GM11168 (cell line): Measurements from ENCODE around the gene MTFR1L.

Experiments used
- in situ Hi-C: fragments of 300-500 bp; cut with MboI; formaldehyde crosslinking; loops from one replicate; pipeline ENCODE4 v1.12.0; 2022; ENCODE audit warnings: low sequenced_read_pairs; ENCODE audit not compliant: unreplicated experiment

MTFR1L gene

DNA sequence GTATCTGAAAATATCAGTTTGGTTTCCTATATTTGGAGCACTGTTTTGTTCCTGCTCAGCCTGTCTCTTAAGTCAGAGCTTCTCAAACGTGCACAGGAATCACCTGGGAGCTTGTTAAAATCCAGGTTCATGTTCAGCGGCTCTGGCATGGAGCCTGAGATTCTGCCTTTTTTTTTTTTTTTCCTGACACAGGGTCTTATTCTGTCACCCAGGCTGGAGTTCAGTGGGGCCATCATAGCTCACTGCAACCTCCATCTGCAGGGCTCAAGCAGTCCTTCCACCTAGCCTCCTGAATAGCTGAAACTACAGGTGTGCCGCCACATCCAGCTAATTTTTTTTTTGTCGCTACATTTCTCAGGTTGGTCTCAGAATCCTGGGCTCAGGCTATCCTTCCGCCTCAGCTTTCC is 32.0 kb upstream of the MTFR1L start:
- in situ Hi-C loops = no loop called here

DNA sequence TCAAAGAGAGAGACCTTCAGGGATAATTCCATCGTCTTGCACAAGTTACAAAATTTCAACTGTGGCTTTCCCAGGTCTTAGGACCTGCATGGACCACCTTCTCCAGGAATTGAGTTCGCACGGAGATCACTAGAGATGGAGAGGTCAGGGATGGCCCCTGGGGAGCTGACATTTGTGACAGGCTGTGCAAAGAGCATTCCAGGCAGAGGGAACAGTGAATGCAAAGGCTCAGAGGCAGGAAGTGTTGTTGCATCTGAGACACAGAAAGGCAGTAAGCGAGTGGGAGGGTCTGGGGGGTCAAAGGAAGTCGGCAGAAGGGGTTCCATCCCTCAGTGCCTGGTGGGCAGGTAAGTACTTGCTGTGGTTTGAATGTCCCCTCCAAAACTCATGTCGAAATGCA is 29.3 kb upstream of the MTFR1L start:
- in situ Hi-C loops = no loop called here

DNA sequence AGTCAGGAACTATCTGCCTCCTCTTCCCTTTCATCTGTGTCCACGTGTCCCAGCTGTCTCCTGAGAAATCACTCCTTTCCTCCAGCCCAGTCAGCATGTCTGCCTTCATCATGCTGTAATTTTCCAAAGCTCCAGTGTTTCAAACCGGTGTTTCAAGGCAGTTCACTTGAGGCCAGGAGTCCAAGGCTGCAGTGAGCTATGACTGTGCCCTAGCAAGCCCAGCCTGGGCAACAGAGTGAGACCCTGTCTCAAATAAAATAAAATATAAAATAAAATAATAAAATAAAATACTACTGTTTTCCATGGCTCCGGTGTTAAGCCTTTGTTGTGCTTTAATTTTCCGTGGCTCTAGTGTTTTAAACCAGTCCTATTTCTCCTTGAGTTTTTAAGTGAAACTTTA is 27.6 kb upstream of the MTFR1L start:
- in situ Hi-C loops = no loop called here

DNA sequence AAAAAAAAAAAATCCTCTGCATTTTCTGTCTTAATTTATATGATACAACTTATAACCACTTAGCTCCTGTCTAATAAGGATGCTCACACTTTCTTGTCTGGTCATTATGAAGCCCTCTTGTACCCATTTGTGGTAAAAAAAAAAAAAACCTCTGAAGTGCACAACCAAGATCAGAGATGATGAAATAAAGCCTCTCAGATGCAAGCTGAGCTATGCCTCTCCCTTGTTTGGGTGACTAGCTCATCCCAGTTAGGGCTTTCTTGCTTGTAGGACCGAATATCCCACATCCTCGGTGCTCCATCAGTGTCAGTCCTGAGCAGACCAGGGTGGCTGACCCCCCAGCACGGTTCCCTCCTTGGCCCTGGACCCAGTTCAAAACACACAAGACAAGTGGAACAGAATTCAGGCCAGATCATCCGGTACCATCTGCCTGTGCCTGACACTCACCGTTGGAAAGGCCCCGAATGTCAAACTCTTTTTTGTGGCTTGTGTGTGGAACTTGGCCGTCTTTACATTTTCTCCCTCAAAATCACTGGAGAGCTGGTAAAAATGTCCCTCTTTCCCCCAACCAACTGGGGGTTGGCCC is 26.1 kb upstream of the MTFR1L start:
- in situ Hi-C loops = no loop called here

DNA sequence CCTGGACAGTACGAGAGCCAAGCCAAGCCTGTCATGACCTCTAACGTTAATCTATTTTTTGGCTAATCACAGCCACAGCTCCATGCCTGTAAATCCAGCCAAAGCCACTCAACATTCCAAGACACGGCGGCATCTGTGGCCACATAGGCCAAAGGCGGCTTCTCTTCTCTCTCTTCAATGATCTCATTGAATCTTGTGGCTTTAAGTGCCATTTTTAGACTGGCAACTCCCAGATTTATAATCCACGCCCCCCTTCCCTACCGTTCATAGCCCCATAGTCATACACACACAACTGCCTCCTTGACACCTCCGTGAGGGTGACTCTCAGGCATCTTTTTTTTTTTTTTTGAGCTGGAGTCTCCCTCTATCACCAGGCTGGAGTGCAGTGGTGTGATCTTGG is 25.4 kb upstream of the MTFR1L start:
- in situ Hi-C loops = no loop called here

DNA sequence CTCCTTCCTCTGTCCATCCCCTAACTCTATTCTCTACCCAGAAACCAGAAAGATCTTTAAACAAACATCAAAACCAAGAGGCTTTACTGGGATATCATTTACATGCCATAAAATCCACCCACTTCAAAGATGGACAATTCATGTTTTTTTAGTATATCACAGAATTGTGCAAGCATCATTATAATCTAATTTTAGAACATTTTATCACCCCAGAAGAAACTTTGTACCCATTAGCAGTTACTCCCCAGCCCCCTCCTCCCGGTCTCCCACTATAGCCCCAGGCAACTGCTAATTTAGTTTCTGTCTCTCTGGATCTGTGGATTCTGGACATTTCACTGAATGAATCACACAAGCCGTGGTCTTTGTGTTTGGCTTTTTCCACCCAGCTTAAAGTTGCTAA is 24.5 kb upstream of the MTFR1L start:
- in situ Hi-C loops = no loop called here

DNA sequence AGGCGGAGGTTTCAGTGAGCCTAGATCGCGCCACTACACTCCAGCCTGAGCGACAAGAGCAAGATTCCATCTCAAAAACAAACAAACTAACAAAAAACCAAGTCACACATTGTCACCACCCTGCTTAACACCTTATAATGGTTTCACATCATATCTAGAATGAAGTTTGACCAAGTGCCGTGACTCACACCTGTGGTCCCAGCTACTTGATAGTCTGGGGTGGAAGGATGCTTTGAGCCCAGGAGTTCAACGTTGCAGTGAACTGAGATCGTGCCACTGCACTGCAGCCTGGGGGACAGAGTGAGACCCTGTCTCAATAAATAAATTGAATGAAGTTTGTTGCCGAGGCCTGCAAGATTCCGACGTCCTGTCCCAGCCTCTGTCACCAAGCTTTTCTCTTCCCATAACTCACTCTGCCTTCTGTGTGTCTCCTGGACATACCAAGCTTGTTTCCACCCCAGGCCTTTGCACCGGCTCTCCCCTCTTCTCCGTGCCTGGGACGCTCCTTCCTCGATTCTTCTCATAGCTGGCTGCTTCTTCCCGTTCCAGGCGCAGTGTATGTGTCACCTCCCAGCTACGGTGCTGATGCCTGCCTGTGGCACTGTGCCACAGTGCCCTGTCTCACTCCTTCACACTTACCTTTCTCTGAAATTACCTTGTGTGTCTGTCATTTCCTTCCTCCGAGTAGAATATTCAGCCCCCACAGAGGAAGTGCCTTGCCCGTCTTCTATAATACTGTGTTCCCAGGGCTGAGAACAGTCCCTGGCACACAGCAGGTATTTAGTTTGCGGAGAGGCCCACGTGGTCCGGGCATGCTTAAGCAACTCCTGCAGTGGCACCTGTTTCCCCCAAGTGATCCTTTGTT is 23.6 kb upstream of the MTFR1L start:
- in situ Hi-C loops = no loop called here

DNA sequence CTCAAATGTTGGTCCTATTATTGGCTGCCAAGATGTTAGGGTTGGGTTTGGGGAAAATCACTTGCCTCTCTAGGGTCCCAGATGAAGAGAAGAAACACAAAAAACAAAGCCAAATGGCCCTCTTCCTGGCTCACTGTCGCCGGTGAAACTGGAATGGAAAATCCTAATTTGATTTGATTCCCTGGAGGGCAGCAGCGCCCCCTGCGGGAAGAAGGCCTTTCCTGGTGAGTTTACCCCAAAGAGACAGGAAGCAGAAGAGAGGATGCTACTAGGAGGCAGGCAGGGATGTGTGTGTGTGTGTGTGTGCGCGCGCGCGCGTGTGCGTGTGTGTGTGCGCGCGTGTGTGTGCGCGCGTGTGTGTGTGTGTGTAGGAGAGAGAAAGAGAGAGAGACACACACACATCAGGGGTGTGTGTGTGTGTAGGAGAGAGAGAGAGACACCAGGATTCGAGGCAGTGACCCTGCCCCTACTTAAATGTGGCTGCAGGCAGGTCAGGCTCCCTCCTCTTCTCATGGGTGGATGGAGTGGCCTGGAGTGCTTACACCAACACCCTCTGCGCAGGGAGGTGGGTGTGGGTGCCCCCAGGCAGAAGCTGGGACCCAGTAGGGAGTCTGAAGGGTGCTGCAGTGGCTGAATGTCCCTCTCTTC is 22.8 kb upstream of the MTFR1L start:
- in situ Hi-C loops = no loop called here

DNA sequence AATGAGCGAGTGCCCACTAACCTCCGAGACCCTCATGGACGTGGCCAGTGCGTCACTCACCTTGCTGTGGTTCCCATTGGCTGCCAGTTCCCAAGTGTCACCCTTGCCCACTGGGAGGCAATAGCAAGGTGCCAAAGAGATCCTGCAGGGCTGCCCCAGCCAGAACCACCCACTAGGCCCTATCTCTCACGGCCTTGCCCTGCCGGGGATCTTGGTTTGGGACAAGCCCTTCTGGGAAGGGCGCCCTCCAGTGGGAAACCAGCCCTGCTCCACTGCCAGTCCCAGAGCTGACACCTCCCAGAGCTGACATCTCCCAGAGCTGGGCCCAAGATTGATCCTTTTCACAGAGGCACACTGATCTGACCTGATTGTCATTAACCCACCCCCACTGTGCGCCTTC is 21.8 kb upstream of the MTFR1L start:
- in situ Hi-C loops = no loop called here

DNA sequence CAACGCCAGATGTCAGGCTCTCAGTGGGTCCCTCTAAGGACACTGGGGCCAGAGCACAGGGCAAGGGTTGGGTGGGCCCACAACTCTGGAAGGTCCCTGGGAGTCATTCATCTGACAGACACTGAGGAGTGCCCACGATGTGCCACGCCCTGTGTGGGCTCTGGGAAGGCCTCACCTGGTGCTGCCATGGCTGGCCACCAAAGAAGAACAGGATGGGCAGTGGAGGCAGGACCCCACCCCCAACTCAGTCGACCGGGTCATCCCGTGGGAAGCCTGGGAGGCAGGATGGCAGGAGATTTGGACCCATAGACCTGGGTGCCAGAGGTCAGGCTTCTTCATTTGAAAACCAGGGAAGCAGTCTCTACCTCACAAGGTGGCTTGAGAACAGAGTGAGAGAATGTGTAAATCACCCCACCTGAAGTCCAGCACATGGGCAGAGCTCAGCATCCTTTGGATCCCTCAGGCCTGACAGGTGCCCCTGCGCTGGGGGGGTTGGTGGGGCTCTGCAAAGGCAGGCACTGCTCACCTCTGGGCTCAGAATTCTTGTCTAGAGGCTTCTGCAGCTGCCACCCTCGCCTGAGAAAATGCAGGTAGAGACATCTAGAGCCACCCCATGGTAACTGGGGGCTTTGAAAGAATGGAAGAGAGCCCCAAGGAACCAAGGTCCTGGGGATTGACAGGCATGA is 20.9 kb upstream of the MTFR1L start:
- in situ Hi-C loops = no loop called here

DNA sequence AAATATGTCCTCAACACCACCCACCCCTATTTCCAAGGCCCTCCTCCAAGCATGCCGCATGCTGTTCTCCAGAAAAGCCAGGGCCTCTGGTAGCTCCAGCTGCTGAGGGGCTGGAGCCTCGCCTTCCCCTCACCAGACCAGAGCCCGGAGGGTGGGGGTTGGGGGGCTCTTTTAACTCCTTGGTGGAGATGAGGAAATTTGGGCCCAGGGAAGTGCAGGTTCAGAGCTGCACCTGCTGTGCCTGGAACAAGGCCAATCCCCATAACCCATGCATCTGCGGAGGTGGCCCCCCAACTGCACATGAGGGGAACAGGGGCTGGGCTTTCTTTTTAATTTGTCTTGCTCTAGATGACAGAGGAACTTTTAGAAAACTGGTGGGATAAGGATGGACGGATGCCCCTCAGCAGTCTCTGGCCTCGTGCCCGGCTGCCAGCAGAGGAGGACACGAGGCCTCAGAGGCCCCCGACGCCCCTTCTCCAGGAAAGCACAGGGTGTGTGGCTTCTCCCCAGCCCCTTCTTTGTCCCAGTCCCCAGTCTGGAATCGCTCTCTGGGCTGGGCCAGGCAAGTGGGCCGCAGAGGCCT is 20.3 kb upstream of the MTFR1L start:
- in situ Hi-C loops = no loop called here

DNA sequence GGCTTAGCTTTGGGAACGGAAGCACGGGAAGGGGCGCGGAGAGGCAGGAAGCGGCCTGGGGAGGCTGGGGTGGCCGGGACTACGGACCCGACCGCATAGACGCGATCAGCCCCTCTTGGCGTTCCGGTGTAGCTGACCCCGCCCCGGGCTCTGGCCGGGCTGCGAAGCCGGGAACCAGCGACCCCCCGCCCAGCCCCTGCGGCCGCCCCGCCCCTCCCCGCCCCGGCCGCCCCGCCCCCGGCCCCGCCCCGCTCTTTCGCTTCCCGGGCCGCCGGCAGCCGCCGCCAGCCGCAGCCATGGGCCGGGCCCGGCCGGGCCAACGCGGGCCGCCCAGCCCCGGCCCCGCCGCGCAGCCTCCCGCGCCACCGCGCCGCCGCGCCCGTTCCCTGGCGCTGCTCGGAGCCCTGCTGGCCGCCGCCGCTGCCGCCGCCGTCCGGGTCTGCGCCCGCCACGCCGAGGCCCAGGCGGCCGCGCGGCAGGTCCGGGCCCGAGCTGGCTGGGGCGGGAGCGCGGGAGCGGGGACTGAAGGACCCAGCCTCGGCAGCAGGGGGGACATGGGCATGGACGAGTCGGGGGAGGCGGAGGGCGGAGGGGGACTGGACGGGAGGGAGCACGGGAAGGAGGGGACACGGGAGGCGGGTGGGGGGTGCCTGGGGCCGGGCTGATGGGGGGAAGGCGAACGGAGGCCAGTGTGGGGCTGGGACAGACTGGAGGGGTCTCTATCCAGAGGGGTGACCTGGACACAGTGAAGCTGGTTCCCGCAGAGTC is 19.6 kb upstream of the MTFR1L start, which contains the start of gene SELENON:
Gene SELENON (plus strand): TSS at position 259 of the 768 bp plus-strand sequence. CDS start 38 bp downstream, at position 297.
- in situ Hi-C loops = loop anchor here (10.0 to 25.0 kb wide), 3 partner anchors 185 to 563 kb away; partner anchors contain the start of genes MAN1C1, RHCE, RSRP1 and SYF2

DNA sequence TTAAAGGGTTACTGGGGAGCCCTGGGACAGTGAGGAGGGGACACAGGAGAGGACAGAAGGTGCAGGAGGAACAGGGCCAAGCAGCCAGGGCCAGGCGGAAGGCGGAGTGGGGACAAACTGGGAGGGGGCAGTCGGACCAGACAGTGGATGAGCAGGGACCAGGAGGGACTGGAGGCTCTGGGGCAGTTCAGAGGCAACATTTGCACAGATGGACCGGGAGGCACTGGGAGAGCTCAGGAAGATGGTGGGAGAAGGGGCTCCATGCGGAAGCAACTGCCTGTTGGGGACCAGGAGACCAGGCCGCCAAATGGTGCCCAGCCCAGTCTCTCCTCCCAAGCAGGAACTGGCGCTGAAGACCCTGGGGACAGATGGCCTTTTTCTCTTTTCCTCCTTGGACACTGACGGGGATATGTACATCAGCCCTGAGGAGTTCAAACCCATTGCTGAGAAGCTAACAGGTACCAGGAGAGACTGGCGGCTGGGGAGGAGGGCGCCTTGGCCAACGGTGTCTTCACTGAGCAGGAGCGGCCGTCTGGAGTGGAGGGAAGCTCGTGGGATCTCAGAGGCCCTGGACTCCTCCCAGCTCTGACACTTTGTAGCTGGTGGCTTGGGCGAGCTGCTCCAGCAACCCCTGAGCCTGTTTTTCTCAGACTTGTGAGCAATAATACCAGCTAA is 18.9 kb upstream of the MTFR1L start:
- in situ Hi-C loops = loop anchor here (10.0 to 25.0 kb wide), 3 partner anchors 186 to 564 kb away; partner anchors contain the start of genes MAN1C1, RHCE, RSRP1 and SYF2

DNA sequence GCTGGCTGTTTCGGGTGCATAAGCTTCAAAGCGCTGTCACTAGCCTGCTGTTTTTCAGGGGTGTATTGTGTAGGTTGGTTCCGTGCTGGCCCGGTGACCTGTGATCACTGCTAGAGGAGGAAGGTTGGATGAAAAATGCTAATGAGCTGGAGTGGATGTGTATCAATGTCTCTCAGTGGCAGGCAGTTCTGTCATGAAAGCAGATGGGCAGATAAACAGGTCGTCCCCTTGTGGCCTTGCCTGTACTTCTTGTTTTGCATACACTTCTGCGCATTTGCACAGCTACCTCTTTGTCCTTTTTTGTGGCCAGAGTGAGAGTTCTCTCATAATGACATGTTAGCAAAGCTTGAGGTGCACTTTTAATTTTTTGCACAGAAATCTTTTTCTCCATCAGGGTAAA is 16.8 kb upstream of the MTFR1L start:
- in situ Hi-C loops = loop anchor here (10.0 to 25.0 kb wide), 3 partner anchors 188 to 566 kb away; partner anchors contain the start of genes MAN1C1, RHCE, RSRP1 and SYF2

DNA sequence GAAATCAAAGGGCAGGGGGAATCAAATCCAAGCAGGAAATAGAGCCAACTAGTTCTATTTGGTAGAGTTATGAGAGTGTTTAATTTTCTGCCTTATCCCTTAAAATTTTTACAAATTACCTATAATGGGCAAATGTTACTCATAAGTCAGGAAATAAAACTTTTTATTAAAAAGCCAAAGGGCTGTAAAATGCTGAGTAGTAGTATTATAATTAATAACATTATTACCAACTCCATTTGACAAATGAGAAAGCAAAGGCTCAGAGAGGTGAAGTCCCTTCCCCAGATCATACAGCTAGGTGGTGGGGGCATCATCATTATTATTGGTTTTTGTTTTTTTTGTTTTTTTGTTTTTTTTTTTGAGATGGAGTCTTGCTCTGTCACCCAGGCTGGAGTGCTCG is 16.4 kb upstream of the MTFR1L start:
- in situ Hi-C loops = loop anchor here (10.0 to 25.0 kb wide), 3 partner anchors 189 to 566 kb away; partner anchors contain the start of genes MAN1C1, RHCE, RSRP1 and SYF2

DNA sequence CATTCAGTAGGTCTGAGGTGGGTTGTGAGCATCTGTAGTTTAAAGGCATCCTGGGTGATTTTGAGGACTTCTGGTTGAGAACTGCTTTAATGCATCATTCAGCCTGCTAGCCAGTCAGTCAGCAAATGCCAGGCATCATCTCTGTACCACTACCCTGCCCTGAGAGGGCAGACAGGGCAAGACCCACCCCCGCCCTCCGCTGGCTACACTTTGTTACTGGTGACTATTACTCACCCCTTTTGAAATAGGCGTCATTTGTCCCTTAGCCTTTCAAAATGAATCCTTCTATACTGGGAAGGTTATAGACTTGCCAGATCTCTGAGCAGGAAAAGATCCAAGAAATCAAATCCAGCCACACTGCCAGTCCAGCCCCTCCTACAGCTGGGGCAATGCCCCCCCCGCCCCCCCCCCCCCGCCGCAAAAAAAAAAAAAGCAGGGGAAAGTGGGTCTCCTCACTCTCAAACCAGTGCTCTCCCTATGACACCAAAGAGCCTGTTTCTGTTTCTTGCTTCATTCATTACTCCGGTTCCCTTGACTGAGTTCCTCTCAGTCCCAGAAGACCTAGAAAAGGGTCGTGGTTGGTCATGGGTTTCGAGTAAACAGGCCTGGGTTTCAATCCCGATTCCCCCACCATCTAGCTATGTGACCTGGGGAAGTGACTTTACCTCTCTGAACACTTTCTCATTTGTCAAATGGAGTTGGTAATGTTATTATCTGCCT is 15.3 kb upstream of the MTFR1L start:
- in situ Hi-C loops = loop anchor here (10.0 to 25.0 kb wide), 3 partner anchors 190 to 567 kb away; partner anchors contain the start of genes MAN1C1, RHCE, RSRP1 and SYF2

DNA sequence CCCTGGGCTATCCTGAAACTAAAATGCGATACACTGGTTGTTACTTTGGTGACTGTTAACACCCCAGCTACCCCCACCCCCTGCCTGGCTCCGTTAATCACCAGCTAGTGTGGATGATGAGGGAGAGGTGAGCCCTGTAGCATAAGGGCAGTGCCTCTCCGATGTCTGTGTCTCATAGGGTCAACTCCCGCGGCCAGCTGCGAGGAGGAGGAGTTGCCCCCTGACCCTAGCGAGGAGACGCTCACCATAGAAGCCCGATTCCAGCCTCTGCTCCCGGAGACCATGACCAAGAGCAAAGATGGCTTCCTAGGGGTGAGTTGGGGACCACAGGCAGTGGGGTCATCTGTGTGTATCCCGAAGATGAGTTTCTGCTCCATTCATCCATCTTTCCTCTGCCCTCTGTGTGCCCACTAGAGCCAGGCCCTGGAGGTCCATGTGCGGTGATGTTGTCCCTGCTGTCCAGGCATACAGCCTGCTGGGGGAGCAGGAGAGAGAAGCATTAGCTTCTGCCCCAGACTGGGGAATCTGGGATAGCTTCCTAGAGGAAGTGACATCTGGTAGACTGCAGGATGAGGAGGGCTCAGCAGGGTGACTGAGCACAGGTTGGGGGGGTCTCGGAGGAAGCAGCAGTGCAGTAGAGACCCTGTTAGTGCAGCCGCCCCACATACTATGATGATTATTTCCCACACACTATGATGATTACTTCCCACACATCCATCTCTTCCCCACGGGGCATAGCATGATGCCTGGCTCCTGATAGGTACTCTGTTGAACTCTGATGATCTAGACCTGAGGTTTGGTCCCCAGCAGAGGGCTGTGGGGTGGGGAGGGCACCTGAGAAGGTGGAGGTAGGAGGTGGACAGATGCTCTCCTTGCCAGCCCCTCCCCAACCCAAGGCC is 14.5 kb upstream of the MTFR1L start:
- in situ Hi-C loops = loop anchor here (10.0 to 25.0 kb wide), 3 partner anchors 190 to 568 kb away; partner anchors contain the start of genes MAN1C1, RHCE, RSRP1 and SYF2
